PC-3 (cell line): Measurements from ENCODE around the gene CDC34. TPM values are rescaled to one million over a fixed set of nuclear protein-coding genes. Genes with fewer than 3 reads are reported as not detected.

Experiments used
- ATAC-seq: fragments of 200-7000 bp; cut with Tn5 transposase; 2 replicates; pipeline ENCODE4 v1.9.1; 2020; ENCODE audit warnings: mild to moderate bottlenecking, moderate library complexity
- BruUV-seq: library from RNA; stranded (reverse); fragments of 400-500 nt; replicated peaks from 2 replicates; lab custom pipeline; 2021; lab: Mats Ljungman, UMichigan
- CTCF ChIA-PET: fragments of 300-600 bp; sonication (Branson Sonifier 250); formaldehyde crosslinking; loops from one replicate; lab custom pipeline; 2022; ENCODE audit warnings: antibody characterized with exemption; lab: Charles Lee
- POLR2A ChIA-PET: fragments of 300-600 bp; sonication (Branson Sonifier 250); formaldehyde crosslinking; loops from one replicate; lab custom pipeline; 2022; ENCODE audit warnings: antibody characterized with exemption; ENCODE audit not compliant: unreplicated experiment; lab: Charles Lee
- DNase-seq: peaks from one replicate; pipeline ENCODE4 v3.0.0-alpha.2; 2015
- H2AFZ ChIP-seq: fragments of 300-600 bp; sonication (generic); 2 replicates; pipeline ENCODE4 v1.6.0; 2016; ENCODE audit warnings: antibody characterized with exemption, low read length
- H3F3A ChIP-seq: fragments of 300-600 bp; sonication (generic); one replicate; pipeline ENCODE4 v1.6.0; 2017; ENCODE audit warnings: antibody characterized with exemption, low read length, control low read depth, mild to moderate bottlenecking; ENCODE audit not compliant: unreplicated experiment
- H3K27ac ChIP-seq: fragments of 300-600 bp; sonication (generic); 2 replicates; pipeline ENCODE4 v1.5.1; 2016; ENCODE audit warnings: mild to moderate bottlenecking, low read length
- H3K27me3 ChIP-seq: fragments of 300-600 bp; sonication (generic); 2 replicates; pipeline ENCODE4 v1.6.1; 2016; ENCODE audit warnings: low read length, mixed read lengths
- H3K36me3 ChIP-seq: fragments of 300-600 bp; sonication (generic); 2 replicates; pipeline ENCODE4 v1.6.1; 2016; ENCODE audit warnings: low read depth, mixed run types, low read length, mixed read lengths
- H3K4me1 ChIP-seq: fragments of 300-600 bp; sonication (generic); 2 replicates; pipeline ENCODE4 v1.5.1; 2016; ENCODE audit warnings: low read length; ENCODE audit not compliant: insufficient read depth
- H3K4me2 ChIP-seq: fragments of 300-600 bp; sonication (generic); 2 replicates; pipeline ENCODE4 v1.6.0; 2016; ENCODE audit warnings: low read length
- H3K4me3 ChIP-seq: fragments of 300-600 bp; sonication (generic); 2 replicates; pipeline ENCODE4 v1.5.1; 2016; ENCODE audit warnings: mild to moderate bottlenecking, low read length, mixed read lengths
- H3K79me2 ChIP-seq: fragments of 300-600 bp; sonication (generic); 2 replicates; pipeline ENCODE4 v1.6.1; 2017; ENCODE audit warnings: low read length, mixed read lengths
- H3K9ac ChIP-seq: fragments of 300-600 bp; sonication (generic); 2 replicates; pipeline ENCODE4 v1.6.0; 2016; ENCODE audit warnings: mild to moderate bottlenecking, low read length
- H3K9me2 ChIP-seq: fragments of 300-600 bp; sonication (generic); replicated peaks from 2 replicates; pipeline ENCODE4 v1.6.1; 2016; ENCODE audit warnings: mixed run types, low read length, mixed read lengths
- H3K9me3 ChIP-seq: fragments of 300-600 bp; sonication (generic); 2 replicates; pipeline ENCODE4 v1.6.1; 2016; ENCODE audit warnings: low read length, mixed read lengths
- H4K20me1 ChIP-seq: fragments of 300-600 bp; sonication (generic); 2 replicates; pipeline ENCODE4 v1.6.1; 2016; ENCODE audit warnings: low read length, mixed read lengths
- CTCF ChIP-seq: fragments of 300-600 bp; sonication (generic); conservative IDR thresholded peaks from 2 replicates; pipeline ENCODE4 v1.5.1; 2017; ENCODE audit warnings: antibody characterized with exemption, low read depth, mild to moderate bottlenecking, low read length
- EZH2 ChIP-seq: fragments of 300-600 bp; sonication (generic); IDR thresholded peaks from one replicate; pipeline ENCODE4 v1.6.1; 2017; ENCODE audit warnings: antibody characterized with exemption, mild to moderate bottlenecking, low read length; ENCODE audit not compliant: unreplicated experiment
- EZH2phosphoT487 ChIP-seq: fragments of 300-600 bp; sonication (generic); IDR thresholded peaks from 2 replicates; pipeline ENCODE4 v1.6.1; 2018; ENCODE audit warnings: mild to moderate bottlenecking, antibody characterized with exemption, low read length, borderline replicate concordance
- intact Hi-C: fragments of 100-400 bp; cut with micrococcal nuclease; formaldehyde crosslinking; loops from 2 replicates; pipeline ENCODE4 v1.9.0; 2023
- total RNA-seq: library from RNA; depleted of rRNA; stranded (reverse); fragments of >200 nt; gene quantifications from 2 replicates; pipeline ENCODE4 v1.2.3, GENCODE V29; 2014

The CDC34 gene
- total RNA-seq, 1 experiment from 2014 or later: 119 TPM

- Histone ChIP-seq H4K20me1 (no peaks in the 10 kb centered on the region), H3K9ac (no peak overlapping the region), H3K4me2 (no peak overlapping the region), H3K27ac (no peak overlapping the region), H3K36me3 (no peaks in the 10 kb centered on the region; the same call in 1 of the 2 replicates), H3K9me3 (no peaks in the 10 kb centered on the region), H3K4me3 (no peak overlapping the region), H3F3A (no peaks in the 10 kb centered on the region), H3K27me3 (peaks cover 7% of the 10 kb centered on the region; the same call in 1 of the 2 replicates), H3K4me1 (peaks cover 10% of the 10 kb centered on the region), H3K9me2 (no peaks in the 10 kb centered on the region), H2AFZ (no peak overlapping the region), H3K79me2 (no peaks in the 10 kb centered on the region)
- POLR2A ChIA-PET: no interaction called here
- ATAC-seq (no peak), DNase-seq (no peak)
- BruUV-seq: no TSS peak
- TF ChIP-seq EZH2 (no peak), EZH2phosphoT487 (no peak), CTCF (no peak)
- intact Hi-C loops: loop anchor here (5.0 kb wide), 1 partner anchor 147 kb away; no protein-coding TSS in a partner anchor
- CTCF ChIA-PET: no interaction called here
These were observed 54.1 kb downstream of the CDC34 start for GRCh38 chr19:585551-586110.

GRCh38 chr19:588093-588740 is 56.7 kb downstream of the CDC34 start:
- ChIA-PET CTCF (no interaction called here), POLR2A (no interaction called here)
- TF ChIP-seq EZH2: no peak
- peak; percentile 64 for TF ChIP-seq CTCF
- H3K27ac ChIP-seq: no peak overlapping the region
- peaks cover 7% of the 10 kb centered on the region; the same call in 1 of the 2 replicates for H3K27me3 ChIP-seq
- H3K36me3 ChIP-seq: no peaks in the 10 kb centered on the region; the same call in 1 of the 2 replicates
- BruUV-seq: no TSS peak
- no peak overlapping the region for H3K9ac ChIP-seq
- H3K9me2 ChIP-seq: no peaks in the 10 kb centered on the region
- H3F3A ChIP-seq: no peaks in the 10 kb centered on the region
- peak; percentile 78 for DNase-seq
- intact Hi-C loops: loop anchor here (5.0 kb wide), 1 partner anchor 144 kb away; no protein-coding TSS in a partner anchor
- peak overlapping the region; percentile 38; the same call in 1 of the 2 replicates for H3K4me3 ChIP-seq
- peak; percentile 33 for ATAC-seq
- no peaks in the 10 kb centered on the region for H3K9me3 ChIP-seq
- H3K79me2 ChIP-seq: no peaks in the 10 kb centered on the region
- no peak overlapping the region for H2AFZ ChIP-seq
- H3K4me1 ChIP-seq: peaks cover 10% of the 10 kb centered on the region
- H4K20me1 ChIP-seq: no peaks in the 10 kb centered on the region
- peak overlapping the region; percentile 74 for H3K4me2 ChIP-seq
